ENCODE measurements around the gene RAB11FIP4. TPM values are rescaled to one million over a fixed set of nuclear protein-coding genes. Genes with fewer than 3 reads are reported as not detected.

RAB11FIP4 gene
- total and polyA plus RNA-seq, 4 donors: 5.2 to 19.1 (median 12.8) TPM

DNA sequence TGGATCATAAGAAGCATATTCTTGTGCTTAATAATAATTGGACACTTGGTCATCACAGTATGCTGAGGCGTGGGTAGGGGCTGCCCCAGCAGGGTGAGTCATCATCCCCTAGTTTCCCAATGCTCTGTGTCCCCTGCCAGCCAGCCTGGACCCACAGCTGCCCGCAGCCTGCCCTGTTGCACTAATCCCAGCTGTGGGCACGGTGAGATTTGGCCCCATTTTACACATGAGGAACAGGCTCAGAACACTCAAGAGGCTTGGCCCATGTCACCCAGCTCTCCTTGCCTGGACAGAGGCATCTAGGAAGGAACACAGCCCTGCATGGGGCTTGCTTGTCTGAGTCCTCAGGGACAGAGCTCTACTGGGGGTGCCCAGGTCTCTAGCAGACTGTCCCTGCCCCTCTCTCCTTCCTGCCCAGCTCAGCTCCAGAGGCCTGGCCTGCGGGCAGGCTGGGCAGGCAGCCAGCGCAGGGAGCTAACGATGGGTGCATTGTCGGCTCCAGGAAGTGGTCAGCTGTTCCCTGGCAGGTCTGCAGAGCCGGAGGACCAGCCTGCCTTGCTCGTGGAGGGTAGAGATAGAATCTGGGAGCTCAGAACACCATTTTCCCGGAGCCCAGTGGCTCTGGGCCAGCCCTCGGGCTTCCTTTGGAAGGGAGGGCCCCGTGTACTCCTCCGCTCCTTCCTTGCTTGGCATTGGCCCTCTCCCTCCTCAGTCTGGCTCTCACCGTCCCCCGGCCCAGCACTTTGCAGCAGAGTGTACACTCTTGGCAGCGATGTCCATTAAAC is 189.4 kb downstream of the RAB11FIP4 start:
- Histone ChIP-seq H3K9ac (ENCODE audit: insufficient read depth in 1 of 2, low read length in 2 of 2) (no peak overlapping the region), H3K27ac (ENCODE audit: low read depth in 1 of 2, low read length in 1 of 2) (peak overlapping the region; percentile 24 to 94), H3K9me3 (ENCODE audit: control insufficient read depth in 4 of 4, insufficient read depth in 3 of 4, low read length in 3 of 4) (no peaks in the 10 kb centered on the region), H3K4me1 (ENCODE audit: control insufficient read depth in 5 of 5, insufficient read depth in 5 of 5, low read length in 5 of 5) (peaks cover 3 to 23% (median 7%) of the 10 kb centered on the region in 5 donors), H3K27me3 (ENCODE audit: control insufficient read depth in 3 of 3, insufficient read depth in 3 of 3, low read length in 2 of 3) (no peaks in the 10 kb centered on the region), H3K36me3 (ENCODE audit: control insufficient read depth in 4 of 4, insufficient read depth in 4 of 4, low read length in 4 of 4) (no peaks in the 10 kb centered on the region), H3K4me3 (no peak overlapping the region)
- peak in 1 of 3 donors; percentile 51 for DNase-seq
- peak; percentile 65 for ATAC-seq (ENCODE audit: insufficient read depth, low FRiP score)
- TF ChIP-seq, protein P1, sequence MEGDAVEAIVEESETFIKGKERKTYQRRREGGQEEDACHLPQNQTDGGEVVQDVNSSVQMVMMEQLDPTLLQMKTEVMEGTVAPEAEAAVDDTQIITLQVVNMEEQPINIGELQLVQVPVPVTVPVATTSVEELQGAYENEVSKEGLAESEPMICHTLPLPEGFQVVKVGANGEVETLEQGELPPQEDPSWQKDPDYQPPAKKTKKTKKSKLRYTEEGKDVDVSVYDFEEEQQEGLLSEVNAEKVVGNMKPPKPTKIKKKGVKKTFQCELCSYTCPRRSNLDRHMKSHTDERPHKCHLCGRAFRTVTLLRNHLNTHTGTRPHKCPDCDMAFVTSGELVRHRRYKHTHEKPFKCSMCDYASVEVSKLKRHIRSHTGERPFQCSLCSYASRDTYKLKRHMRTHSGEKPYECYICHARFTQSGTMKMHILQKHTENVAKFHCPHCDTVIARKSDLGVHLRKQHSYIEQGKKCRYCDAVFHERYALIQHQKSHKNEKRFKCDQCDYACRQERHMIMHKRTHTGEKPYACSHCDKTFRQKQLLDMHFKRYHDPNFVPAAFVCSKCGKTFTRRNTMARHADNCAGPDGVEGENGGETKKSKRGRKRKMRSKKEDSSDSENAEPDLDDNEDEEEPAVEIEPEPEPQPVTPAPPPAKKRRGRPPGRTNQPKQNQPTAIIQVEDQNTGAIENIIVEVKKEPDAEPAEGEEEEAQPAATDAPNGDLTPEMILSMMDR (IDR thresholded peaks at IDR 0.05; ENCODE audit: control extremely low read depth, extremely low read depth): no peak
- WGBS, 2 donors: 10 to 14% methylated on average over 15 to 16 of the region's 16 CpGs

DNA sequence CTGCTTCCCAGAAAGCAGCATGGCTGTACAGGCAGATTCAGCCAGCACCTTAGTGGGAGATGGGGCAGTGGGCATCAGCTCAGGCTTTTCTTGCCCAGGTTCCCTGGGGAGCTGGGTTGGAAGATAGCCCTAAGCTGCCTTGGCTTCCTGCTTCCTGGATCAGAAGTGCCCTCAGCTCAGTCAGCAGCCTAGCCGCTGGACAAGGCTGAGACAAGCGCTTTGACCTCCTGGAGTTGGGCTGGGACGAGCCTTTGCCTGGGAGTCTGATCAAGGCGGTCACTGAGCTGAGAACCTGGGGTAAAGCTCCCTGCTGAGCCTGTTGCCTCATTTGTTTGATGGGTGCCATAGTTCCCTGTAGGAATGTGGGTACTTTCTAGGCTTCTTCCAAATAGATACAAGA is 190.0 kb downstream of the RAB11FIP4 start:
- Histone ChIP-seq H3K4me3 (no peak overlapping the region), H3K4me1 (ENCODE audit: control insufficient read depth in 5 of 5, insufficient read depth in 5 of 5, low read length in 5 of 5) (peaks cover 3 to 23% (median 7%) of the 10 kb centered on the region in 5 donors), H3K27me3 (ENCODE audit: control insufficient read depth in 3 of 3, insufficient read depth in 3 of 3, low read length in 2 of 3) (no peaks in the 10 kb centered on the region), H3K27ac (ENCODE audit: low read depth in 1 of 2, low read length in 1 of 2) (peak overlapping the region; percentile 24 to 94), H3K9ac (ENCODE audit: insufficient read depth in 1 of 2, low read length in 2 of 2) (no peak overlapping the region), H3K9me3 (ENCODE audit: control insufficient read depth in 4 of 4, insufficient read depth in 3 of 4, low read length in 3 of 4) (no peaks in the 10 kb centered on the region), H3K36me3 (ENCODE audit: control insufficient read depth in 4 of 4, insufficient read depth in 4 of 4, low read length in 4 of 4) (no peaks in the 10 kb centered on the region)
- ATAC-seq (ENCODE audit: insufficient read depth, low FRiP score): peak; percentile 38
- TF ChIP-seq, protein P1 (IDR thresholded peaks at IDR 0.05; ENCODE audit: control extremely low read depth, extremely low read depth): no peak
- DNase-seq: peak in 1 of 3 donors; percentile 31
- 49 to 66% methylated on average over 4 of the region's 4 CpGs for WGBS, 2 donors

DNA sequence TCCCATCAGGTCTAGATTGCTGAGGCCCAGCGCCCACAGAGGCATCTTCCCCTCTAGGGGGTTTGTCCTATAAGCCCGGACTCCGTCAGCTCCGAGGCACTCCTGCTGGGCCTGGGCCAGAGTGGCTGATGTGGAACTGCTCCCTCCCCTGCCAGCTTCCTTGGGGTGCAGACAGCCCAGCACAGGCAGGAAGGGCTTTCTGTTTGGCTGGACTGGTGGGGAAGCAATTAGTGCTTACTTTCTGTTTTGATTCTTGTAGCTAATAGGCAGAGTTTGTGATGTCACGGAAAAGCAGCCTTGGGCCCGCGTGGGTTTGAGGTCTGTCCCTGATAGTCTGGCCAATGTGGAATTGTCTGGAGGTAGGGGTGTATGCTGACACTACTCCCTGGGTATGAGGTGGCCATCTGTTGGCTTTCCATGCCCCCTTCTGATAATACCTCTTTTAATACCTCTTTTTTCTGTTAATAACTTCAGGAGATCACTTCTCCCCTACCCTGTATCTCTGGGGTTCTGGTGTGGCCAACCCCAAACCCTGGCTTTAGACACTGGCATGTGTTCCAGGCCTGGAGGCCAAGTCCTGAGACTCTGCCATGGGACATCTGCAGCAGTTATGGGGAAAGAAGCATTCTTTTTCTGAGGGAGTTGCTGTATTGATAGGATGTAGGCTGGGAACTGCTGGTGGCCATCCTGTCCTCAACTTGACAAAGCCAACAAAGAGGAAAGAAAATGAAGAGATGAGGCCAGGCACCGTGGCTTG is 190.9 kb downstream of the RAB11FIP4 start:
- no peak overlapping the region for H3K9ac ChIP-seq (ENCODE audit: insufficient read depth in 1 of 2, low read length in 2 of 2)
- 34 to 45% methylated on average over 8 of the region's 8 CpGs for WGBS, 2 donors
- DNase-seq (peak in 2 of 3 donors; percentile 39 to 54), ATAC-seq (ENCODE audit: insufficient read depth, low FRiP score) (no peak)
- peak overlapping the region; percentile 26 to 94 for H3K27ac ChIP-seq (ENCODE audit: low read depth in 1 of 2, low read length in 1 of 2)
- H3K36me3 ChIP-seq (ENCODE audit: control insufficient read depth in 4 of 4, insufficient read depth in 4 of 4, low read length in 4 of 4): no peaks in the 10 kb centered on the region
- H3K4me3 ChIP-seq: no peak overlapping the region
- TF ChIP-seq, protein P1 (IDR thresholded peaks at IDR 0.05; ENCODE audit: control extremely low read depth, extremely low read depth): no peak
- H3K27me3 ChIP-seq (ENCODE audit: control insufficient read depth in 3 of 3, insufficient read depth in 3 of 3, low read length in 2 of 3): no peaks in the 10 kb centered on the region
- H3K9me3 ChIP-seq (ENCODE audit: control insufficient read depth in 4 of 4, insufficient read depth in 3 of 4, low read length in 3 of 4): peaks cover 0 to 2% (median 0%) of the 10 kb centered on the region in 4 donors
- peaks cover 3 to 23% (median 7%) of the 10 kb centered on the region in 5 donors for H3K4me1 ChIP-seq (ENCODE audit: control insufficient read depth in 5 of 5, insufficient read depth in 5 of 5, low read length in 5 of 5)

Data from lung (tissue), 12 donors.